Measurements from ENCODE around the gene ALKBH4. TPM values are rescaled to one million over a fixed set of nuclear protein-coding genes. Genes with fewer than 3 reads are reported as not detected.

Gene ALKBH4
- polyA plus RNA-seq, 1 donor from 2014 or later: 27.2 TPM

- H4K20me1 ChIP-seq (ENCODE audit: insufficient read depth): no peaks in the 10 kb centered on the region
- H3K36me3 ChIP-seq (ENCODE audit: insufficient read depth, low read length): no peaks in the 10 kb centered on the region
- no peaks in the 10 kb centered on the region for H3K9me3 ChIP-seq (ENCODE audit: low read length)
- no peaks in the 10 kb centered on the region for H3K9me2 ChIP-seq (ENCODE audit: insufficient read depth, low read length)
- H3K9ac ChIP-seq (ENCODE audit: low read length): peak overlapping the region; percentile 2
- no peaks in the 10 kb centered on the region for H3F3A ChIP-seq (ENCODE audit: insufficient read depth, low read length, poor library complexity, severe bottlenecking)
- TF ChIP-seq SMC3 (conservative IDR thresholded peaks at IDR 0.05; ENCODE audit: poor library complexity): no peak
- no peak for TF ChIP-seq POLR2AphosphoS5 (IDR thresholded peaks at IDR 0.05)
- no peak for TF ChIP-seq RAD21 (conservative IDR thresholded peaks at IDR 0.05)
- no peak for TF ChIP-seq EP300 (conservative IDR thresholded peaks at IDR 0.05; ENCODE audit: poor library complexity, severe bottlenecking)
- TF ChIP-seq MXI1 (conservative IDR thresholded peaks at IDR 0.05; ENCODE audit: poor library complexity, severe bottlenecking): no peak
- no peak for TF ChIP-seq REST (IDR thresholded peaks at IDR 0.05; ENCODE audit: borderline replicate concordance)
- no peaks in the 10 kb centered on the region for H3K27me3 ChIP-seq (ENCODE audit: insufficient read depth, low read depth, low read length)
- H2AFZ ChIP-seq (ENCODE audit: low read depth, low read length): no peak overlapping the region
- H3K4me3 ChIP-seq (ENCODE audit: low read length): peak overlapping the region; percentile 35
- peaks cover 13% of the 10 kb centered on the region for H3K79me2 ChIP-seq (replicated peaks; ENCODE audit: insufficient read depth, low read length)
- H3K4me2 ChIP-seq (ENCODE audit: low read length): peak overlapping the region; percentile 19
- H3K27ac ChIP-seq (ENCODE audit: low read length): peak overlapping the region; percentile 29
Observed at GRCh38 chr7:102431617-102432298, 32.9 kb downstream of the ALKBH4 start.

- Histone ChIP-seq H3K27me3 (ENCODE audit: insufficient read depth, low read depth, low read length) (no peaks in the 10 kb centered on the region), H3F3A (ENCODE audit: insufficient read depth, low read length, poor library complexity, severe bottlenecking) (no peaks in the 10 kb centered on the region), H3K9me3 (ENCODE audit: low read length) (no peaks in the 10 kb centered on the region), H3K9me2 (ENCODE audit: insufficient read depth, low read length) (no peaks in the 10 kb centered on the region), H3K4me2 (ENCODE audit: low read length) (no peak overlapping the region), H2AFZ (ENCODE audit: low read depth, low read length) (no peak overlapping the region), H3K36me3 (ENCODE audit: insufficient read depth, low read length) (no peaks in the 10 kb centered on the region), H4K20me1 (ENCODE audit: insufficient read depth) (no peaks in the 10 kb centered on the region), H3K79me2 (replicated peaks; ENCODE audit: insufficient read depth, low read length) (peaks cover 8% of the 10 kb centered on the region), H3K9ac (ENCODE audit: low read length) (no peak overlapping the region), H3K4me3 (ENCODE audit: low read length) (no peak overlapping the region), H3K27ac (ENCODE audit: low read length) (no peak overlapping the region)
- TF ChIP-seq REST (IDR thresholded peaks at IDR 0.05; ENCODE audit: borderline replicate concordance) (no peak), MXI1 (conservative IDR thresholded peaks at IDR 0.05; ENCODE audit: poor library complexity, severe bottlenecking) (no peak), EZH2 (IDR thresholded peaks at IDR 0.05; ENCODE audit: borderline replicate concordance, insufficient read depth, low read length, poor library complexity, severe bottlenecking) (no peak), EP300 (conservative IDR thresholded peaks at IDR 0.05; ENCODE audit: poor library complexity, severe bottlenecking) (no peak), SMC3 (conservative IDR thresholded peaks at IDR 0.05; ENCODE audit: poor library complexity) (no peak), TAF1 (IDR thresholded peaks at IDR 0.05; ENCODE audit: low read depth) (no peak), POLR2AphosphoS5 (IDR thresholded peaks at IDR 0.05) (no peak), CTCF (IDR thresholded peaks at IDR 0.05; ENCODE audit: poor library complexity, severe bottlenecking) (no peak), RAD21 (conservative IDR thresholded peaks at IDR 0.05) (no peak)
Observed at GRCh38 chr7:102429141-102429899, 35.3 kb downstream of the ALKBH4 start.
